HEK293 (cell line): ENCODE data around the gene HPSE2.

Experiments used
- CTCF ChIA-PET: fragments of 350-600 bp; formaldehyde crosslinking; extraction: SDS; loops from one replicate; lab custom pipeline; 2021; ENCODE audit warnings: antibody characterized with exemption; lab: Yijun Ruan, JAX
- POLR2A ChIA-PET: fragments of 300-600 bp; formaldehyde crosslinking; extraction: SDS; loops from one replicate; lab custom pipeline; 2020; ENCODE audit warnings: antibody characterized with exemption, inconsistent platforms; lab: Yijun Ruan, JAX
- H3K27ac ChIP-seq: fragments of 200-500 bp; sonication (Bioruptor generic); 2 replicates; pipeline ENCODE4 v1.5.1; 2014; ENCODE audit warnings: low read depth, low read length, control low read depth, inconsistent platforms; ENCODE audit errors: extremely low read depth
- H3K36me3 ChIP-seq, 2 experiments: fragments of 200-500 bp in 1 of 2; sonication (Bioruptor generic) in 1 of 2; 1 replicate in 1 of 2; 2 replicates in 1 of 2; pipeline ENCODE4 v1.5.1; 2014 to 2017; ENCODE audit warnings: inconsistent platforms in 2 of 2, low read length in 2 of 2; ENCODE audit not compliant: control insufficient read depth in 2 of 2, insufficient read depth in 1 of 2
- H3K4me1 ChIP-seq: fragments of 200-500 bp; sonication (Bioruptor generic); 2 replicates; pipeline ENCODE4 v1.5.1; 2014; ENCODE audit warnings: mild to moderate bottlenecking, low read length, inconsistent platforms; ENCODE audit not compliant: control insufficient read depth, insufficient read depth
- H3K4me3 ChIP-seq: 2 replicates; pipeline ENCODE4 v1.5.1; 2011; ENCODE audit warnings: low read depth, mild to moderate bottlenecking, control low read depth, low read length, moderate library complexity
- H3K9me3 ChIP-seq: fragments of 200-500 bp; sonication (Bioruptor generic); 2 replicates; pipeline ENCODE4 v1.5.1; 2014; ENCODE audit warnings: low read depth, low read length, inconsistent platforms; ENCODE audit not compliant: control insufficient read depth, insufficient read depth
- KLF16 ChIP-seq: fragments of 450-650 bp; formaldehyde crosslinking; IDR thresholded peaks from 2 replicates; pipeline ENCODE4 v1.5.1; 2017; ENCODE audit warnings: missing biosample characterization, missing genetic modification characterization
- KLF9 ChIP-seq: fragments of 450-650 bp; formaldehyde crosslinking; IDR thresholded peaks from 2 replicates; pipeline ENCODE4 v1.5.1; 2016; ENCODE audit warnings: missing biosample characterization, missing genetic modification characterization, low read depth
- ZBTB17 ChIP-seq: fragments of 450-650 bp; formaldehyde crosslinking; IDR thresholded peaks from 2 replicates; pipeline ENCODE4 v1.5.1; 2016; ENCODE audit warnings: missing biosample characterization, missing genetic modification characterization
- ZBTB20 ChIP-seq: fragments of 450-650 bp; formaldehyde crosslinking; IDR thresholded peaks from 2 replicates; pipeline ENCODE4 v1.5.1; 2016; ENCODE audit warnings: missing biosample characterization, missing genetic modification characterization
- ZIC2 ChIP-seq: fragments of 450-650 bp; formaldehyde crosslinking; IDR thresholded peaks from 2 replicates; pipeline ENCODE4 v1.5.1; 2016; ENCODE audit warnings: missing biosample characterization, missing genetic modification characterization
- ZNF114 ChIP-seq: fragments of 450-650 bp; formaldehyde crosslinking; IDR thresholded peaks from 2 replicates; pipeline ENCODE4 v1.5.0; 2017; ENCODE audit warnings: missing biosample characterization, missing genetic modification characterization
- ZNF138 ChIP-seq: fragments of 450-650 bp; formaldehyde crosslinking; IDR thresholded peaks from 2 replicates; pipeline ENCODE4 v1.5.1; 2016; ENCODE audit warnings: missing biosample characterization, missing genetic modification characterization, borderline replicate concordance
- ZNF174 ChIP-seq: fragments of 450-650 bp; formaldehyde crosslinking; IDR thresholded peaks from 2 replicates; pipeline ENCODE4 v1.5.0; 2017; ENCODE audit warnings: missing biosample characterization, mild to moderate bottlenecking, missing genetic modification characterization
- ZNF223 ChIP-seq: fragments of 450-650 bp; formaldehyde crosslinking; IDR thresholded peaks from 2 replicates; pipeline ENCODE4 v1.5.1; 2016; ENCODE audit warnings: missing biosample characterization, missing genetic modification characterization
- ZNF335 ChIP-seq: fragments of 450-650 bp; formaldehyde crosslinking; conservative IDR thresholded peaks from 2 replicates; pipeline ENCODE4 v1.5.1; 2016; ENCODE audit warnings: missing biosample characterization, missing genetic modification characterization
- ZNF366 ChIP-seq: fragments of 450-650 bp; formaldehyde crosslinking; conservative IDR thresholded peaks from 2 replicates; pipeline ENCODE4 v1.5.1; 2016; ENCODE audit warnings: missing biosample characterization, missing genetic modification characterization
- ZNF37A ChIP-seq: fragments of 450-650 bp; IDR thresholded peaks from 2 replicates; pipeline ENCODE4 v1.5.1; 2018; ENCODE audit warnings: missing biosample characterization, missing genetic modification characterization
- ZNF48 ChIP-seq: fragments of 450-650 bp; formaldehyde crosslinking; IDR thresholded peaks from 2 replicates; pipeline ENCODE4 v1.5.1; 2016; ENCODE audit warnings: missing biosample characterization, missing genetic modification characterization
- ZNF513 ChIP-seq: fragments of 450-650 bp; IDR thresholded peaks from 2 replicates; pipeline ENCODE4 v1.5.1; 2018; ENCODE audit warnings: missing biosample characterization, missing genetic modification characterization
- ZNF514 ChIP-seq: fragments of 450-650 bp; formaldehyde crosslinking; IDR thresholded peaks from 2 replicates; pipeline ENCODE4 v1.5.1; 2016; ENCODE audit warnings: missing biosample characterization, missing genetic modification characterization
- ZNF521 ChIP-seq: fragments of 450-650 bp; formaldehyde crosslinking; IDR thresholded peaks from 2 replicates; pipeline ENCODE4 v1.5.1; 2017; ENCODE audit warnings: missing biosample characterization, mild to moderate bottlenecking, missing genetic modification characterization
- ZNF529 ChIP-seq: fragments of 450-650 bp; formaldehyde crosslinking; IDR thresholded peaks from 2 replicates; pipeline ENCODE4 v1.5.1; 2017; ENCODE audit warnings: missing genetic modification characterization, missing biosample characterization; ENCODE audit not compliant: insufficient replicate concordance
- ZNF561 ChIP-seq: fragments of 450-650 bp; IDR thresholded peaks from 2 replicates; pipeline ENCODE4 v1.5.1; 2018; ENCODE audit warnings: missing biosample characterization, missing genetic modification characterization, borderline replicate concordance
- ZNF621 ChIP-seq: fragments of 450-650 bp; formaldehyde crosslinking; IDR thresholded peaks from 2 replicates; pipeline ENCODE4 v1.5.1; 2017; ENCODE audit warnings: missing biosample characterization, missing genetic modification characterization
- ZNF624 ChIP-seq: fragments of 450-650 bp; formaldehyde crosslinking; IDR thresholded peaks from 2 replicates; pipeline ENCODE4 v1.5.1; 2017; ENCODE audit warnings: missing biosample characterization, missing genetic modification characterization
- ZNF629 ChIP-seq: fragments of 450-650 bp; formaldehyde crosslinking; IDR thresholded peaks from 2 replicates; pipeline ENCODE4 v1.5.1; 2017; ENCODE audit warnings: missing biosample characterization, missing genetic modification characterization
- ZNF670 ChIP-seq: fragments of 450-650 bp; formaldehyde crosslinking; IDR thresholded peaks from 2 replicates; pipeline ENCODE4 v1.5.1; 2016; ENCODE audit warnings: missing biosample characterization, missing genetic modification characterization, low read depth
- ZNF785 ChIP-seq: fragments of 450-650 bp; formaldehyde crosslinking; IDR thresholded peaks from 2 replicates; pipeline ENCODE4 v1.5.1; 2016; ENCODE audit warnings: missing biosample characterization, missing genetic modification characterization
- TF ChIP-seq, protein P1 (sequence below): fragments of 450-650 bp; formaldehyde crosslinking; IDR thresholded peaks from 2 replicates; pipeline ENCODE4 v1.5.1; 2016; ENCODE audit warnings: missing biosample characterization, missing genetic modification characterization
- TF ChIP-seq, protein P2 (sequence below): fragments of 450-650 bp; formaldehyde crosslinking; IDR thresholded peaks from 2 replicates; pipeline ENCODE4 v1.5.1; 2016; ENCODE audit warnings: missing biosample characterization, missing genetic modification characterization
- TF ChIP-seq, protein P3 (sequence below): IDR thresholded peaks from 2 replicates; pipeline ENCODE4 v1.6.1; 2011; ENCODE audit warnings: mild to moderate bottlenecking, low read depth, low read length, borderline replicate concordance
- TF ChIP-seq, protein P4 (sequence below): fragments of 450-650 bp; formaldehyde crosslinking; IDR thresholded peaks from 2 replicates; pipeline ENCODE4 v1.5.1; 2016; ENCODE audit warnings: missing biosample characterization, missing genetic modification characterization

The HPSE2 gene

GRCh38 chr10:98586096-98586495, 649.6 kb downstream of the HPSE2 start:
- H3K4me1 ChIP-seq, result no peaks in the 10 kb centered on the region
- POLR2A ChIA-PET, result no interaction called here
- no peaks in the 10 kb centered on the region for H3K36me3 ChIP-seq
- H3K9me3 ChIP-seq, result no peaks in the 10 kb centered on the region
- TF ChIP-seq ZNF366 (tag by site-specific recombination) (no peak), ZNF521 (tag by site-specific recombination) (no peak), ZNF785 (tag by site-specific recombination) (no peak), ZBTB17 (no peak)
- TF ChIP-seq, protein P1, sequence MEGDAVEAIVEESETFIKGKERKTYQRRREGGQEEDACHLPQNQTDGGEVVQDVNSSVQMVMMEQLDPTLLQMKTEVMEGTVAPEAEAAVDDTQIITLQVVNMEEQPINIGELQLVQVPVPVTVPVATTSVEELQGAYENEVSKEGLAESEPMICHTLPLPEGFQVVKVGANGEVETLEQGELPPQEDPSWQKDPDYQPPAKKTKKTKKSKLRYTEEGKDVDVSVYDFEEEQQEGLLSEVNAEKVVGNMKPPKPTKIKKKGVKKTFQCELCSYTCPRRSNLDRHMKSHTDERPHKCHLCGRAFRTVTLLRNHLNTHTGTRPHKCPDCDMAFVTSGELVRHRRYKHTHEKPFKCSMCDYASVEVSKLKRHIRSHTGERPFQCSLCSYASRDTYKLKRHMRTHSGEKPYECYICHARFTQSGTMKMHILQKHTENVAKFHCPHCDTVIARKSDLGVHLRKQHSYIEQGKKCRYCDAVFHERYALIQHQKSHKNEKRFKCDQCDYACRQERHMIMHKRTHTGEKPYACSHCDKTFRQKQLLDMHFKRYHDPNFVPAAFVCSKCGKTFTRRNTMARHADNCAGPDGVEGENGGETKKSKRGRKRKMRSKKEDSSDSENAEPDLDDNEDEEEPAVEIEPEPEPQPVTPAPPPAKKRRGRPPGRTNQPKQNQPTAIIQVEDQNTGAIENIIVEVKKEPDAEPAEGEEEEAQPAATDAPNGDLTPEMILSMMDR (tag by site-specific recombination), result no peak
- TF ChIP-seq, protein P2, sequence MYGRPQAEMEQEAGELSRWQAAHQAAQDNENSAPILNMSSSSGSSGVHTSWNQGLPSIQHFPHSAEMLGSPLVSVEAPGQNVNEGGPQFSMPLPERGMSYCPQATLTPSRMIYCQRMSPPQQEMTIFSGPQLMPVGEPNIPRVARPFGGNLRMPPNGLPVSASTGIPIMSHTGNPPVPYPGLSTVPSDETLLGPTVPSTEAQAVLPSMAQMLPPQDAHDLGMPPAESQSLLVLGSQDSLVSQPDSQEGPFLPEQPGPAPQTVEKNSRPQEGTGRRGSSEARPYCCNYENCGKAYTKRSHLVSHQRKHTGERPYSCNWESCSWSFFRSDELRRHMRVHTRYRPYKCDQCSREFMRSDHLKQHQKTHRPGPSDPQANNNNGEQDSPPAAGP (tag by site-specific recombination), result no peak
- CTCF ChIA-PET, result no interaction called here
- no peak overlapping the region for H3K27ac ChIP-seq
- no peak overlapping the region for H3K4me3 ChIP-seq

- POLR2A ChIA-PET, result no interaction called here
These were observed 653.3 kb downstream of the HPSE2 start for GRCh38 chr10:98582363-98582762.

GRCh38 chr10:98577578-98577977, 658.1 kb downstream of the HPSE2 start:
- H3K4me3 ChIP-seq, result no peak overlapping the region
- no peaks in the 10 kb centered on the region for H3K4me1 ChIP-seq
- ChIA-PET POLR2A (no interaction called here), CTCF (interaction anchor here (0.6 kb wide), 1 partner anchor 570 kb away, joined by 3 read pairs; no protein-coding TSS in a partner anchor)
- no peaks in the 10 kb centered on the region for H3K36me3 ChIP-seq
- no peak overlapping the region for H3K27ac ChIP-seq
- H3K9me3 ChIP-seq, result no peaks in the 10 kb centered on the region
- TF ChIP-seq ZNF114 (tag by site-specific recombination) (no peak), KLF16 (tag by site-specific recombination) (no peak), ZNF37A (tag by site-specific recombination) (no peak), ZNF335 (tag by site-specific recombination) (no peak), ZNF529 (no peak), ZNF223 (tag by site-specific recombination) (no peak), ZNF514 (tag by site-specific recombination) (no peak), ZIC2 (tag by site-specific recombination) (no peak), ZNF174 (no peak), ZNF513 (tag by site-specific recombination) (no peak), ZNF629 (tag by site-specific recombination) (no peak)
- TF ChIP-seq, protein P3, sequence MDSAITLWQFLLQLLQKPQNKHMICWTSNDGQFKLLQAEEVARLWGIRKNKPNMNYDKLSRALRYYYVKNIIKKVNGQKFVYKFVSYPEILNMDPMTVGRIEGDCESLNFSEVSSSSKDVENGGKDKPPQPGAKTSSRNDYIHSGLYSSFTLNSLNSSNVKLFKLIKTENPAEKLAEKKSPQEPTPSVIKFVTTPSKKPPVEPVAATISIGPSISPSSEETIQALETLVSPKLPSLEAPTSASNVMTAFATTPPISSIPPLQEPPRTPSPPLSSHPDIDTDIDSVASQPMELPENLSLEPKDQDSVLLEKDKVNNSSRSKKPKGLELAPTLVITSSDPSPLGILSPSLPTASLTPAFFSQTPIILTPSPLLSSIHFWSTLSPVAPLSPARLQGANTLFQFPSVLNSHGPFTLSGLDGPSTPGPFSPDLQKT, result no peak

More at GRCh38 chr10:98582363-98582762, 653.3 kb downstream of the HPSE2 start:
- CTCF ChIA-PET, result interaction anchor here (0.6 kb wide), 1 partner anchor 210 kb away, joined by 3 read pairs; no protein-coding TSS in a partner anchor
- Histone ChIP-seq H3K27ac (no peak overlapping the region), H3K9me3 (no peaks in the 10 kb centered on the region), H3K36me3 (no peaks in the 10 kb centered on the region), H3K4me1 (no peaks in the 10 kb centered on the region), H3K4me3 (no peak overlapping the region)
- TF ChIP-seq ZNF621 (tag by site-specific recombination) (no peak), ZNF670 (tag by site-specific recombination) (no peak), ZNF561 (no peak), ZNF138 (tag by site-specific recombination) (no peak), ZNF48 (no peak), KLF9 (tag by site-specific recombination) (no peak), ZNF624 (tag by site-specific recombination) (no peak), ZBTB20 (tag by site-specific recombination) (no peak), KLF16 (tag by site-specific recombination) (no peak)
- TF ChIP-seq, protein P4, sequence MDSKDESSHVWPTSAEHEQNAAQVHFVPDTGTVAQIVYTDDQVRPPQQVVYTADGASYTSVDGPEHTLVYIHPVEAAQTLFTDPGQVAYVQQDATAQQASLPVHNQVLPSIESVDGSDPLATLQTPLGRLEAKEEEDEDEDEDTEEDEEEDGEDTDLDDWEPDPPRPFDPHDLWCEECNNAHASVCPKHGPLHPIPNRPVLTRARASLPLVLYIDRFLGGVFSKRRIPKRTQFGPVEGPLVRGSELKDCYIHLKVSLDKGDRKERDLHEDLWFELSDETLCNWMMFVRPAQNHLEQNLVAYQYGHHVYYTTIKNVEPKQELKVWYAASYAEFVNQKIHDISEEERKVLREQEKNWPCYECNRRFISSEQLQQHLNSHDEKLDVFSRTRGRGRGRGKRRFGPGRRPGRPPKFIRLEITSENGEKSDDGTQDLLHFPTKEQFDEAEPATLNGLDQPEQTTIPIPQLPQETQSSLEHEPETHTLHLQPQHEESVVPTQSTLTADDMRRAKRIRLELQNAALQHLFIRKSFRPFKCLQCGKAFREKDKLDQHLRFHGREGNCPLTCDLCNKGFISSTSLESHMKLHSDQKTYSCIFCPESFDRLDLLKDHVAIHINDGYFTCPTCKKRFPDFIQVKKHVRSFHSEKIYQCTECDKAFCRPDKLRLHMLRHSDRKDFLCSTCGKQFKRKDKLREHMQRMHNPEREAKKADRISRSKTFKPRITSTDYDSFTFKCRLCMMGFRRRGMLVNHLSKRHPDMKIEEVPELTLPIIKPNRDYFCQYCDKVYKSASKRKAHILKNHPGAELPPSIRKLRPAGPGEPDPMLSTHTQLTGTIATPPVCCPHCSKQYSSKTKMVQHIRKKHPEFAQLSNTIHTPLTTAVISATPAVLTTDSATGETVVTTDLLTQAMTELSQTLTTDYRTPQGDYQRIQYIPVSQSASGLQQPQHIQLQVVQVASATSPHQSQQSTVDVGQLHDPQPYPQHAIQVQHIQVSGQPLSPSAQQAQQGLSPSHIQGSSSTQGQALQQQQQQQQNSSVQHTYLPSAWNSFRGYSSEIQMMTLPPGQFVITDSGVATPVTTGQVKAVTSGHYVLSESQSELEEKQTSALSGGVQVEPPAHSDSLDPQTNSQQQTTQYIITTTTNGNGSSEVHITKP (tag by site-specific recombination), result no peak
